C4-2B (cell line): Measurements from ENCODE around the gene IGIP.

ENCODE experiments used
- H3K27ac ChIP-seq: fragments of 450-650 bp; 2 replicates; pipeline ENCODE4 v1.5.1; 2017
- CTCF ChIP-seq: fragments of 450-650 bp; conservative IDR thresholded peaks from 2 replicates; pipeline ENCODE4 v1.5.1; 2017; ENCODE audit warnings: mild to moderate bottlenecking
- ZFX ChIP-seq: fragments of 450-650 bp; IDR thresholded peaks from 2 replicates; pipeline ENCODE4 v1.6.1; 2017

Gene IGIP

GRCh38 chr5:140125637-140126036, at the start of gene IGIP:
TSS of gene IGIP (plus strand) at chr5:140125937. CDS start at chr5:140128477, 2,540 bp downstream.
- peak within 1 kb of the TSS; percentile 74 for H3K27ac ChIP-seq
- TF ChIP-seq ZFX (no peak), CTCF (no peak)

GRCh38 chr5:140076142-140076541, 49.6 kb upstream of the IGIP start:
- H3K27ac ChIP-seq, result no peak overlapping the region
- TF ChIP-seq ZFX (no peak), CTCF (no peak)

- TF ChIP-seq CTCF (no peak), ZFX (no peak)
- H3K27ac ChIP-seq, result no peak overlapping the region
Observed at GRCh38 chr5:140076788-140077187, 48.9 kb upstream of the IGIP start.

GRCh38 chr5:140083120-140083519, 42.6 kb upstream of the IGIP start:
- H3K27ac ChIP-seq, result no peak overlapping the region
- TF ChIP-seq ZFX (no peak), CTCF (no peak)

- no peak overlapping the region for H3K27ac ChIP-seq
- TF ChIP-seq ZFX, result no peak
- no peak for TF ChIP-seq CTCF
Observed at GRCh38 chr5:140083650-140084049, 42.1 kb upstream of the IGIP start.

- H3K27ac ChIP-seq, result no peak overlapping the region
- TF ChIP-seq CTCF (no peak), ZFX (no peak)
Observed at GRCh38 chr5:140084541-140084940, 41.2 kb upstream of the IGIP start.

GRCh38 chr5:140090251-140090650, 35.5 kb upstream of the IGIP start:
- H3K27ac ChIP-seq, result no peak overlapping the region
- TF ChIP-seq ZFX (no peak), CTCF (no peak)
